ENCODE data around the gene SYCP2L.
A peak's percentile ranks its signal among the peaks of the same experiment; 100 is the strongest.

DNA sequence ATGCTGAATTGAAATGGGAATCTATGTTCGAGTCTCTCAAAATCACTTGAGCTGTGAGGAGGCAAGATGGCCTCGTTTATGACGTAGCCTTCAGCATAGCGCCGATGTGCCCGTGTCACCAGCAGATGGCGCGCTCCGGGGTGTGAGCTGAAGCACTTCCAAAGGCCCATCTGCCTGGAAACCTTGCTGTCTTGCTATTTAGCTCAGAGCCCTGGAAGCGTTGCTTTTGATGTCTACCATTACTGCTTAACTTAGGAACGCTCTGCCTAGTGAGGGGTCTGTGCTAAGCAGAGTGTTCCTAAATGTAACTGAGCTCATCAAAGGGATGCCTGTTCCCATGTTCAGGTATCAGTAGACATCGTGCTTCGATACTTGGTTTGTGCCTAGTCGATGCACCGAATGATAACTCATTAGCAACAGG is 67.7 kb downstream of the SYCP2L start:
- TF ChIP-seq BHLHE40 (IDR thresholded peaks at IDR 0.05; ENCODE audit: low read depth, low read length) (no peak), HDAC2 (IDR thresholded peaks at IDR 0.05) (no peak), CHD4 (IDR thresholded peaks at IDR 0.05; ENCODE audit: borderline replicate concordance) (no peak), MAZ (IDR thresholded peaks at IDR 0.05; ENCODE audit: borderline replicate concordance, low read depth, low read length) (no peak), CBX8 (IDR thresholded peaks at IDR 0.05) (no peak), JUNB (IDR thresholded peaks at IDR 0.05) (no peak), EP300 (IDR thresholded peaks at IDR 0.05) (no peak), RFX5 (IDR thresholded peaks at IDR 0.05) (no peak), MYC (IDR thresholded peaks at IDR 0.05; ENCODE audit: borderline replicate concordance, low read length) (no peak), SREBF2 (IDR thresholded peaks at IDR 0.05) (no peak)
- TF ChIP-seq, protein P1, sequence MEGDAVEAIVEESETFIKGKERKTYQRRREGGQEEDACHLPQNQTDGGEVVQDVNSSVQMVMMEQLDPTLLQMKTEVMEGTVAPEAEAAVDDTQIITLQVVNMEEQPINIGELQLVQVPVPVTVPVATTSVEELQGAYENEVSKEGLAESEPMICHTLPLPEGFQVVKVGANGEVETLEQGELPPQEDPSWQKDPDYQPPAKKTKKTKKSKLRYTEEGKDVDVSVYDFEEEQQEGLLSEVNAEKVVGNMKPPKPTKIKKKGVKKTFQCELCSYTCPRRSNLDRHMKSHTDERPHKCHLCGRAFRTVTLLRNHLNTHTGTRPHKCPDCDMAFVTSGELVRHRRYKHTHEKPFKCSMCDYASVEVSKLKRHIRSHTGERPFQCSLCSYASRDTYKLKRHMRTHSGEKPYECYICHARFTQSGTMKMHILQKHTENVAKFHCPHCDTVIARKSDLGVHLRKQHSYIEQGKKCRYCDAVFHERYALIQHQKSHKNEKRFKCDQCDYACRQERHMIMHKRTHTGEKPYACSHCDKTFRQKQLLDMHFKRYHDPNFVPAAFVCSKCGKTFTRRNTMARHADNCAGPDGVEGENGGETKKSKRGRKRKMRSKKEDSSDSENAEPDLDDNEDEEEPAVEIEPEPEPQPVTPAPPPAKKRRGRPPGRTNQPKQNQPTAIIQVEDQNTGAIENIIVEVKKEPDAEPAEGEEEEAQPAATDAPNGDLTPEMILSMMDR (IDR thresholded peaks at IDR 0.05), result peak; percentile 53
- TF ChIP-seq, protein P2, sequence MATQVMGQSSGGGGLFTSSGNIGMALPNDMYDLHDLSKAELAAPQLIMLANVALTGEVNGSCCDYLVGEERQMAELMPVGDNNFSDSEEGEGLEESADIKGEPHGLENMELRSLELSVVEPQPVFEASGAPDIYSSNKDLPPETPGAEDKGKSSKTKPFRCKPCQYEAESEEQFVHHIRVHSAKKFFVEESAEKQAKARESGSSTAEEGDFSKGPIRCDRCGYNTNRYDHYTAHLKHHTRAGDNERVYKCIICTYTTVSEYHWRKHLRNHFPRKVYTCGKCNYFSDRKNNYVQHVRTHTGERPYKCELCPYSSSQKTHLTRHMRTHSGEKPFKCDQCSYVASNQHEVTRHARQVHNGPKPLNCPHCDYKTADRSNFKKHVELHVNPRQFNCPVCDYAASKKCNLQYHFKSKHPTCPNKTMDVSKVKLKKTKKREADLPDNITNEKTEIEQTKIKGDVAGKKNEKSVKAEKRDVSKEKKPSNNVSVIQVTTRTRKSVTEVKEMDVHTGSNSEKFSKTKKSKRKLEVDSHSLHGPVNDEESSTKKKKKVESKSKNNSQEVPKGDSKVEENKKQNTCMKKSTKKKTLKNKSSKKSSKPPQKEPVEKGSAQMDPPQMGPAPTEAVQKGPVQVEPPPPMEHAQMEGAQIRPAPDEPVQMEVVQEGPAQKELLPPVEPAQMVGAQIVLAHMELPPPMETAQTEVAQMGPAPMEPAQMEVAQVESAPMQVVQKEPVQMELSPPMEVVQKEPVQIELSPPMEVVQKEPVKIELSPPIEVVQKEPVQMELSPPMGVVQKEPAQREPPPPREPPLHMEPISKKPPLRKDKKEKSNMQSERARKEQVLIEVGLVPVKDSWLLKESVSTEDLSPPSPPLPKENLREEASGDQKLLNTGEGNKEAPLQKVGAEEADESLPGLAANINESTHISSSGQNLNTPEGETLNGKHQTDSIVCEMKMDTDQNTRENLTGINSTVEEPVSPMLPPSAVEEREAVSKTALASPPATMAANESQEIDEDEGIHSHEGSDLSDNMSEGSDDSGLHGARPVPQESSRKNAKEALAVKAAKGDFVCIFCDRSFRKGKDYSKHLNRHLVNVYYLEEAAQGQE (IDR thresholded peaks at IDR 0.05), result no peak

Measured in A549 (cell line).